ENCODE results near the gene RET.
"Not testable (repeated sequence)": the region's sequence is repeated elsewhere in the genome, so short reads cannot be mapped to it uniquely, and the experiment has no call there.

Gene RET

DNA sequence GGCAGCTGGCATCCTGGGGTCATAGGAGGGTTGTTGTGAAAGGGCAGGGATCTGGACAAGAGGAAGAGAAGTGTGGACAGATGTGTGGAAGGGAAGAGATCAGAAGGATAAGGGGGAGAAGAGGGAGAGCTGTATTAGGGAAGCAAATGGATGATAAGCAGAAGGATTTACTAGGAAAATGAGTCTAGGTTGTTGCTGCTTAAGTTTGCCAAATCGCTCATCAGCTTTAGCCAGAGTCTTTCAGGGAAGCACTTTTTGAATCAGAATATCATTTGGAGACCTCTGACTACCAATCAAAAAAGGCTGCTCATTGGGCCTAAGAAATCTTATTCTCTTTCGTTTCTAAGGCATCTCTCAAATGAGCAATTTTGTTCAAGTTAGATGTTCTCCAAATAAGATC lies 58.8 kb downstream of the RET start:
- no peak for DNase-seq (ENCODE audit: low spot score)

DNA sequence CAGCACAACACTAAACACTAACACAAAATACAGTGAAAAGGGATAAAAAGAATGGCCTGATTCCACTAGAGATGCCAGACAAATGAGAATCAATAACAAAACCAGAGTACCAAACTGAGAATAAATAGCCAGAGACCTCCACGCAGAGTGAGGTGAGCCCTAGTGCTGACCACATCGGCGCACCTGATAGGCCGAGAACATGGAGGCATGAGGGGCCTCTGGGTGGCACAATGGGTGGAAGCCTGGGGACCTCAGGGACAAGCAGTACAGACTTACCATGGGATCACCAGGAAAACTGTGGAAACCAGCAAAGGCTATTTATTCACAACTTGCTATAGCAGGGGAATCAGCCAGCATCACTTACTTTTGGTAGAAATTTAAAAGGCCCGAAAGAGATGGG lies 59.6 kb downstream of the RET start:
- DNase-seq (ENCODE audit: low spot score), result peak; percentile 2

- DNase-seq (ENCODE audit: low spot score), result peak; percentile 4
Measured at GRCh38 chr10:43136995-43137716, 60.3 kb downstream of the RET start.

- peak; percentile 80 for DNase-seq (ENCODE audit: low spot score)
Measured at GRCh38 chr10:43137717-43138020, 60.8 kb downstream of the RET start.

DNA sequence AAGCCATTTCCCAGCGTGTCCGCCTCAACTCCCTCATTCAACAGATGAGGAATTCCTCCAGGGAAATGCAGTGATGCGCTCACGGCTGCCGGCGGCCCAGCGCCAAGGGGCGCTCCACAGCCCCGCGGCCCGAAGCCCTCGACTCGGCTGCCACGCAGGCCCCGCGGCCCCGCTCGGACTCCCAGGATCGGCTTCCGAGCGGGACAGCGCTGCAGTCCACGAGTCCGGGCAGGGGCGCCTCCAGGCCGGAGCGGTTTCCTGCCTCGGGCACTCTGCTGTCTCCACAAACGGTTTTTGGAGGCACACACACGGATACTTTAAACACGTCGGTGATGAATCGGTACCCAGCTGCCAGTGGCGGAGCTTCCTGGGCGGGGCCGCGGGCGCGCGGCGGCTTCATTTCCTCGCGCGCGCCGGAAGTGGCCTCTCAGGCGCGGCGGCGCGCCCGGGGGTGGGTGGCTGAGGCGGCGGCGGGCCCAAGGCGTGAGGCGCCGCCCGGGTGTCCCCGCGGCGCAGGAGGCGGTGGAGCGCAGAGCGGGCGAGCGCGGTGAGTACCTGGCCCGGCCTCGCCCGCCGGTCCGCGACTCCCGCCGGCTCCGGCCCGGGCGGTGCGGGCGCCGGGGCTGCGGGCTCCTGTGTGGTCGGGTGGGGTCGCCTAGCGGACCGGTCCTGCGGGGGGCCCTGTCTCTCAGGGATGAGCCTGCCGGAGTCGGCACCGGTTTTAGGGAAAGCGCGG lies 61.3 kb downstream of the RET start, which contains the start of gene CSGALNACT2:
CSGALNACT2 (plus strand) TSS at position 425 of the 736 bp plus-strand sequence. CDS start 16,705 bp downstream, outside the sequence.
- DNase-seq (ENCODE audit: low spot score), result peak; percentile 93

- peak; percentile 54 for DNase-seq (ENCODE audit: low spot score)
Measured at GRCh38 chr10:43138757-43139241, 61.9 kb downstream of the RET start.

- DNase-seq (ENCODE audit: low spot score), result no peak
Measured at GRCh38 chr10:43141421-43141820, 64.6 kb downstream of the RET start.

DNA sequence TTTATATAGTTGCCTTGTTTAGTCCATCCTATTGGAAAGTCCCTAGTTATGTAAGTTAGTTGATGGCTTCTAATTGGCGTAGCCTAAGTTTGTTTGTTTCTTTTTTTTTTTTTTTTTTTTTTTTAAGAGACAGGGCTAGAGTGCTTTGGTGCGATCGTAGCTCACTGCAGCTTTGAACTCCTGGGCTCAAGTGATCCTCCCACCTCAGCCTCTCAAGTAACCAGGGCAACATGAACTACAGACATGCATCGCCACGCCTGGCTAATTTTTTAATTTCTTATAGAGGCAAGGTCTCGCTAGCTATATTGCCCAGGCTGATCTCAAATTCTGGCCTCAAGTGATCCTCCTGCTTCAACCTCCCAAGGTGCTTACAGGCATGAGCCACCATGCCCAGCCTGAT lies 68.4 kb downstream of the RET start:
- DNase-seq (ENCODE audit: low spot score), result no peak

DNA sequence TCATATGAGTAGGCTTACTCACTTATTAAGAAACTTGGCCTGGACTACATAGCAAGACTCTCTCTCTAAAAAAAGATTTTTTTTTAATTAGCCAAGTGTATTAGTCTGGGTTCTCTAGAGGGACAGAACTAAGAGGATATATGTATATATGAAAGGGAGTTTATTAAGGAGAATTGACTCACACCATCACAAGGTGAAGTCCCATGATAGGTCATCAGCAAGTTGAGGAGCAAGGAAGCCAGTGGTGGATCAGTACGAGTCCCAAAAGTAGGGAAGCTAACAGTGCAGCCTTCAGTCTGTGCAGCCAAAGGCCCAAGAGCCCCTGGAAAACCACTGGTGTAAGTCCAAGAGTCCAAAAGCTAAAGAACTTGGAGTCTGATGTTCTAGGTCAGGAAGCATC lies 69.1 kb downstream of the RET start:
- DNase-seq (ENCODE audit: low spot score), result not testable (repeated sequence)

DNA sequence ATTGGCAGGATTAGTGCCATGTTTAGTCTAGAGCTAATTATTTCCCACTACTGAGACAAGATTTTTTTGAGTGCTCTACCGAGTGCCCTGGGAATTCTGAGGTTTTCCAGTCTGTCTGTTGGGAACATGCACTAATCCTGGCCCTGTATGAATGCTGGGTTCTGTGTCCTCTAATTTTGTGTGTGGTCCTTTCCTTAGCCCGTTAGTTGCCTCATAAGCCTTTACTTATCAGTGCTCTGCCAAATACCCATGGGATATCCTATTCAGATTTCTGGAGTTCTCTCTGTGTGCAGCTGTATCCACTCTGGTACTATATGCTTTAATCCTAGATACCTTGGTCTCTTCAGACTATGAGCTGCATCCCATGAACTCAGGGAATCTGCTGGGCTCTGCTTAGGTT lies 74.5 kb downstream of the RET start:
- no peak for DNase-seq (ENCODE audit: low spot score)

- no peak for DNase-seq (ENCODE audit: low spot score)
Measured at GRCh38 chr10:43153901-43154300, 77.0 kb downstream of the RET start.

DNA sequence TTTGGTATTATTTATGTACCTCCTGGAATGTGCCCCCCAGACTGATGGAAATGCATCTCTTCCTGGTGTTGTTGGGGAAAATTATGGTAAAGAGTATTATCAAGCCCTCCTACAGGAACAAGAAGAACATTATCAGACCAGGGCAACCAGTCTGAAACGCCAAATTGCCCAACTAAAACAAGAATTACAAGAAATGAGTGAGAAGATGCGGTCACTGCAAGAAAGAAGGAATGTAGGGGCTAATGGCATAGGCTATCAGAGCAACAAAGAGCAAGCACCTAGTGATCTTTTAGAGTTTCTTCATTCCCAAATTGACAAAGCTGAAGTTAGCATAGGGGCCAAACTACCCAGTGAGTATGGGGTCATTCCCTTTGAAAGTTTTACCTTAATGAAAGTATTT lies 78.4 kb downstream of the RET start:
- no peak for DNase-seq (ENCODE audit: low spot score)

DNA sequence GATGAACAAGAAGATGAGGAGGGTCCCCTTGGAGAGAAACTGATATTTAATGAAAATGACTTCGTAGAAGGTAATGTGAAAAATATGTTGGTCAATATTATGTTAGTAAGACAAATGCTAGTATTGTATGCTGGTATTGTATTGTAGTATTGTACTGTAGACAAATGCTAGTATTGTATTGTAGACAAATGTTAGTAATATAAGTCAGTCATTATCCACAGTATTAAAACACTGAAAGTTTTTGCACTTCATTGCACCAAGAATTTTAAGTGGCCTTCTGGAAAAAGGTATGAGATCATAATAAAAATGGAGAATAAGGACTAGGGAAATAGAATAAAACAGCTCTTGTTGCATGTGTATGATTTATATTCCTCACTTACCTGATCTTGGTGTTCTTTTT lies 78.9 kb downstream of the RET start:
- DNase-seq (ENCODE audit: low spot score), result no peak

- DNase-seq (ENCODE audit: low spot score), result no peak
Measured at GRCh38 chr10:43156590-43157341, 79.9 kb downstream of the RET start.

DNA sequence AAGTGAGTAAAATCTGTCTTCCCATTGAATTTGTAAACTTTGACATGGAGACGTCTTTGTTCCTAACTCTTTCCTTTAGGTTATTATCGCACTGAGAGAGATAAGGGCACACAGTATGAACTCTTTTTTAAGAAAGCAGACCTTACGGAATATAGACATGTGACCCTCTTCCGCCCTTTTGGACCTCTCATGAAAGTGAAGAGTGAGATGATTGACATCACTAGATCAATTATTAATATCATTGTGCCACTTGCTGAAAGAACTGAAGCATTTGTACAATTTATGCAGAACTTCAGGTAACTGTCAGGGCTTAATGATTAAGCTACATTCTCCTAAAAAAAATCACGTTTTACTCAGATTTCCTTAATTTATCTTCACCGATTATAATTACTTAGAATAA lies 81.8 kb downstream of the RET start:
- DNase-seq (ENCODE audit: low spot score), result no peak

DNA sequence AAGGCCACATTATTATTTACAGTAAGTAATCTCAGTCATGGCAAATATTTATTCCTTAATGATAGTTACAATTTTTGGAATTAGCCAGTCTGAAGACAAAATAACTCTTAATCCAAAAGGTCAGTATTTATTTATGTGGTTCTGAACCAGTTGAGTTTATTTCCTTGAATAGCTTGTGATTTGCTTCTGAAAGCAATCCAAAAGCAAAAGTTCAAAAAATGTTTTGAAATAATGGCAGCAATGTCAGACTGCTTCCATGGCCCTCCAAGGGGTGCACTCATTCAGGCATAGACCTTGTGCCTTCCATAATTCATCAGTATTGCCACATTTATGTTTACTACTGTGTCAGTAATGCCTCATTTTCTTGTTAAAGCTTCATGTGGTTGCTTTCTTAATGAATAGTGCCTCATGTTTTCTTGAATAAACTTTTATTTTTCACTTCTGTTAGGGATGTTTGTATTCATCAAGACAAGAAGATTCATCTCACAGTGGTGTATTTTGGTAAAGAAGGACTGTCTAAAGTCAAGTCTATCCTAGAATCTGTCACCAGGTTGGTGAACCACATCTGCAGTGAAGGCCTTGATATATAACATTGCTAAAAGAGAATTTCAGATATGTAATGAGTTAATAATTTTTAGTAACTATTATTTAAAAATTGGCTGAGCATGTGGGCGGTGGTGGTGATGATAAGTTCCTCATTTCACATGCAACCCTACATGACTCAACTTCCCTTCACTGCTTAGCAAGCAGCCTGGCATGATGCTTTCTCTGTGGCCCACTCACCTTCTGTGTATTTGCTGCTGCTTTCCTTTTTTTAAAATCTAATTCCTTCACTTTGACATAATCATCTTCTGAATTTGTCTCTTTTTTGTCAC lies 83.4 kb downstream of the RET start:
- DNase-seq (ENCODE audit: low spot score), result peak; percentile 59

DNA sequence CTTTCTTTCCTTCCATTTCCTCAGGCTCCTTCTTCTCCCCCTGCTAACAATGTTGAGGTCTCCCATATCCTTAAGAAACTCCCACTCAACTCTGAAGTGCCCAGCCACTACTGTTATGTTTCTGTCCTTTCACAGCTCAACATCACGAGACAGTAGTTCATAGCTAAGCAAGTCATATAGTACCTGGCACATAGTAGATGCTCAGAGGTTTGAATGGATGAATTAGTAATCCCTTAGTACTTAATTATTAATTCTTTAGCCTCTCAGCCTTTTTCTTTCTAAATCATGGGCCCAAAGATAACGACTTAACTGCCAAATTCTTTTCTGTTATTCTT lies 84.0 kb downstream of the RET start:
- DNase-seq (ENCODE audit: low spot score), result no peak

GRCh38 chr10:43162604-43163003 lies 85.7 kb downstream of the RET start:
- no peak for DNase-seq (ENCODE audit: low spot score)

DNA sequence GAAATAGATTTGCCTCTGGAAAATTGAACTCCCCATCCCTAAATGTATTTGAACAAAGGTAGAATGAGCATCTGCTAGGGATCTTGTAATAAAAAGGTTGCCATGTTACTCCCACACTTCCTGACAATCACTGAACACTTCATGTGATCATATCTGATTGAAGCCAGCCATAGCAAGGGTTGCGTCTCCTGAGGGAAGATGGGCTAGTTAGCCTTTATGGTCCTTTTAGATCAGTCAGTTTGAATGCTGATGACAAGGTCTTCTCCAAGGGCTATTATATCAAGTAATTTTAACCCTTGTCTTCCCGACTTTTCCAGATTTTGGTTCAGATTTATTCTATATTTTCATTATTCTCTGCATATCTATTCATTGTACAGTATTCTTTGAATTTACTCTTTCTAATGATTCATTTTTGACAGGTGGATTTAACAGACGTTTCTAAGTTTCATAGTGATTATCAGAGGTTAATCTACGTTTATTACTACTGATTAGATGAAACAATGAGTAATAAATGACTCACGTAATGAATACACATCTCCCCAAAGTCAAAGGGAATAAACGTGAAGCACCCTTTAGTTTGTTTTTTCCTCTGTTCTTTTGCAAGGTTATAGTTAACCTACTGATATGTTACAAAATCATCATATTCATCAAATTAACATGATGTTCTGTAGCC lies 89.5 kb downstream of the RET start:
- DNase-seq (ENCODE audit: low spot score), result no peak

GRCh38 chr10:43166880-43167497 lies 90.1 kb downstream of the RET start:
- DNase-seq (ENCODE audit: low spot score), result no peak

GRCh38 chr10:43167498-43167889 lies 90.6 kb downstream of the RET start:
- no peak for DNase-seq (ENCODE audit: low spot score)
